HG03097 (cell line): Measurements from ENCODE around the gene PAK6.

Source experiments
- ATAC-seq: cut with Tn5 transposase; IDR thresholded peaks from one replicate; pipeline ENCODE4 v1.9.1; 2021; ENCODE audit not compliant: unreplicated experiment, low FRiP score

PAK6 gene

DNA sequence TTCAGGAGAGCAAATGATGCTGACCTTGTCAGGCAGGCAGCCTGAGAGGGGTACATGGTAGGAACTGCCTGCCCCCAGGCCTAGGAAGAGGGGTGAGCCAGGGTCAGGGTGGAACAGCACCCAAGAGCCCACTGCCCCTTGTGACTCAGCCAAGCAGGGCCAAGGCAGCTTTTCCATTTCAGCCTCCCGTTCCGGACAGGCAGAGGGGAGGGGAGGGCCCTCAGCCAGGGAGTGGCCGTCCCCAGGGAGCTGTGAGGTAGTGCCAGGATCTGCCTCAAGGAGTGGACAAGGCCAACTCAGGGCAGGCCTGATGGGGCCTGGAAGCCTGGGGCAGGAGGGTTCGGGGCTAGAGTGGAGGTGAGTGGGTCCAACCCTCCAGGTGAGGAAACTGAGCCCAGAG is 49.1 kb downstream of the PAK6 start:
- ATAC-seq, result no peak

DNA sequence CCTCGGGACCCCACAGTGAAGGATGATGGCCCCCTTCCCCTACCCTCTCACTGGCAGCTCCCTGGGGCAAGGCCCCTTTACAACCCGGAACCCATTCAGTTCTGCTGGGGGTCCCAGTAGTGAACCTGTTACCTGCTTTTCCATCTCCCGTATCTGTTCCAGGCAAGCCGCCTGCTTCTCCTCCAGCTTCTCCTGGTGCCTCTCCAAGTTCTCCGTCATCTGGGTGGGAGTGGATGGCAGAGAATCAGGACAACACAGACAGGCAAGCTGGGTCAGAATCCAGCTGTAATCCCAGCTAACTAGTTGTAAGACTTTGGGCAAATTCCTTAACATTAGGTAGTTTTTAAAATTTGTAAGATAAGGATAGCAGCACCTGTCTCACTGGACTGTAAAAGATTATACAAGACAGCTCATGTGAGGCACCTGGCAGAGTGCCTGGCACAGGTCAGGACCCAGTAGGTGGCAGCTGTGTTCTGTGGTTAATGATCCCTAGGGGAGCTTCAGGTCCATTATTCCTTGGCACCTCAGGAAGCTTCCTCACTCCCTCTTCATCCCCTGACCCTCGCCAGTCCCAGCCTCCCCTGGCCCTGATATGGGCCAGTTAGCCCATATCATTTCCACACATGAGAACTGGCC is 50.4 kb downstream of the PAK6 start:
- no peak for ATAC-seq

DNA sequence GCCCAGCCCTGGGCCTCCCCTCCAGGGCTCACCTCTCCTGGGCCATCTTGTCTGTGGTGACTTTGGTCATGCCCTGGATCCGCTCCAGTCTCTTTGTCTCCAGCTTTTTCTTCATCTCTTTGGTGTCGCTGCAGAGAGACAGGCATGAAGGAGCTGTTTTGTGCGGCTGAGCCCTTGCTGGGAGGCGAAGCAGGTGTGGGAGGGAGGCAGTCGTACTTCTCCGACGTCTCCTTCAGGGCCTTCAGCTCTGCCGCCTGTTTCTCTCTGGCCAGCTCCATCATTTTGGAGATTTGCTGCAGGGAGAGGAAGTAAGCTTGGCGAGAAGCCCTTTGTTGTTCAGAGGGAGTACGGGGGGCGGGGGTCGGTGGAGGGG is 51.7 kb downstream of the PAK6 start:
- no peak for ATAC-seq

DNA sequence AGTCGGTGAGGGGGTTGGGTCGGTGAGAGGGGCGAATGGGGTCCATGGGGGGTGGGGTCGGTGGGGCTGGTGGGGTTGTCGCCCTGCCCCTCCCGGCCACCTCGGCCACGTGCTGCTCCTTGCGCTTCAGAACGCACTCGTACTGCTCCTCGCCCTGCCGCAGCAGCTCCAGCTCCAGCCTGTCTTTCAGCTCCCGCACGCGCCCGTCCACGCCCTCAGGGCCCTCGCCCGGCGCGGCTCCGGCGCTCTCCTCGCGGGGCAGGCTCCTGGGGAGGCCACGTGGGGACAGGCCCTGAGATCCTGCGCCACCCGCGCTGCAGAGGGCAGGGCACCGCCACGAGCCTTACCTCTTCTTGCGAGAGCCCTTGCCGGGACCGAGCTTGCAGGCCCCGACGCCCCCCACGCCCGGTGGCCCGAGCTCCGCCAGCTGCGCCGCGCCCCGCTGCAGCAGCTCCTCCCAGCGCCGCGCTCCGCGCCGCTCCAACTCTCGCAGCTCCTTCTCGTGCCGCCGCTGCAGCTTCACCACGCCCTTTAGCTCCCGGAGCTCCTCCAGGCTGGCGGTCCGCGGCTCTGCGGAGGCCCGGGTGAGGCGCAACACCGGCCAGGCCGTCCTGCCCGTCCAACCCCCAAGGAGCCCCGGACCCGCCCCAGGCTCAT is 52.2 kb downstream of the PAK6 start:
- ATAC-seq, result no peak

- no peak for ATAC-seq
Measured at GRCh38 chr15:40292246-40292645, 53.4 kb downstream of the PAK6 start.

GRCh38 chr15:40293006-40293405 is 54.1 kb downstream of the PAK6 start:
- ATAC-seq, result no peak

DNA sequence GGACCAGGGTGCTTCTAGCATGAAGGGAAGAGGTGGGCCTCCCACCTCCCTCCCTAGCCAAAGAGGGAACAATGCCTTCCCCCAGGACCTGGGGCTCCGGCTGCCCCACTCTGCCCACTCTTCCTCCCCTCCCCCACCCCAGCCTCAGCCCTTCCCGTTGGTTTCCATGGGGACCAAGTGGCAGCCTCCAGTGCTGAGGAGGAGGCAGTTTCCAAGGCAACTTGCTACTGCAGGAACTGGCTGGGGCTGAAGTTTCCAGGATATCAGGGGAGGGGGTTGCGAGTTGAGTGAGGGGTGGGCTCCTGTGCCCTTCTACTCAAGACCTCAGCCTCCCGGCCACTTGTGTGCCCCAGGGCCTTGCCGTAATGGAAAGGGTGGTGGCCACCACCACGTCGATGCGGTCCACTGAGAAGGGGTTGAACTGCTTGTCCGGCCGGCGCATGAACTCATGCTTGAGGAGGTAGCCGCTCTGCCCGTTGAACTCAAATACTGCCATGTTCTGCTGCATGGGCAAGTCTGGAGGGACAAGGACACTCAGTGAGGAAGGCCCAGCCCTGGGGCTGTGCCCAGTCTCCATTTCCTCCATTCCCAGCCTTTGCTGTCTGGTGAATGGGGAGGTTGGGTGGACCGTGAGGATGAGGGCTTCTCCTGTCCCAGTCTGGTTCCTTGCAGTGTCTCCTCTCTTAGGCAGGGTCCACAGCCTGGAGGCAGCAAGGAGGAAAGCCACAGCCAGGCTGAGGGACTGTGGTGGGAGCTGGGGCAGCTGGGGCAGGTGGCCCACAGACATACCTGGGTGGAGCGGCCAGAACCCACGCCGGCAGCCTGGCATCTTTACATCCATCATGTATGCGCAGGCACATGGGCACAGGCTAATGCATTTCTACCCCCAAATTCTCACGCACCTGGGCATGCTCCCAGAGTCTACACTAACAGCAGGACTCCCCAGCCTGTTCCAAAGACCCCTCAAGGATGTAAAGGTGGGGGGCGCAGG is 55.3 kb downstream of the PAK6 start:
- no peak for ATAC-seq

DNA sequence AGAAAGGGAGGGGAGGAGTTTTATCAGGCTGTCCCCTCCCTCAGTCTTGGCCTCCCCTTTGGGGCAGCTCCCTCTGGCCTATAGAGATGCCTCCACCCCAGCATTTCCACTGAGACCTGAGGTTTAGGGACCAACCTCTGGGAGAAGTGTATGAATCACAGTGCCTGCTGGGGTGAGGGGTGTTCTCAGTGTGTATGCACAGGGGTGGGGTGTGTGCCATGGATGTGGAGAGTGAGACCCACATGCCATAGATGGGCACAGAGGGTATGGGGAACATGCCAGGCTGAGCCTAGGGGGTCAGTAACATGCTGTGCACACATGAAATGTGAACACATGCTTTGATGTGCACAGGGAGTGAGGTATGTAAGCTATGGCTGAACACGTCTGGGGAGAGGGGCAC is 56.4 kb downstream of the PAK6 start:
- no peak for ATAC-seq

DNA sequence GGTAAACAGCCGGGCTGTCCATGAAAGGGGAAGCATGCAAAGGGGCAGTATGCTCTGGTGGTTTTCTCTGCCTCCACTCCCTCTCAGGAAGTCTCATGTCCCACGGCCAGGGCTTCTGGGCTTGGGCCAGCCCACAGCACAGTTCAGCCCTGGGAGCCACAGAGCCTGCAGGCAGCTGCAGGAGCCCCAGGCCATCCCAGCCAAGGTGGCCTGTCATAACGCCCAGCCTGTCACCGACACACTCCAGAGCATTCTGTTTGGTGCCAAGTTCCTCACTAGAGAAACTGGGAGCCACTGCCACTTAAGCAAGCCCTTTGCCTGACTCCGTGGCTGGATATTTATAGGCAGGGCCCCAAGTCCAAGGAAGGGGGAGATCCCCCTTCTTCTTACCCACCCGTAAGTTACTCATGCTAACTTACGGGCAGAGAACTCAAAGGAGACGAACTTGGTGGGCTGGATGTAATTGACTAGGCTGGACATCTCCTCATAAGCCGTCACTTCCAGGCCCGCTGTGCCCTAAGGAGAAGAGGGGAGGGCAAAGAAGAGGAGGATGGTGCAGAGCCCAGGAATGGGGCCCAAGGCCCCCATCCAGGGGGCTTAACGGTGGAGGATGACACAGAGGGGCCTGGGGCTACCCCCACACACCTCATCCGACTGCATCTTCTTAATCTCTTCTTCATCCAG is 57.2 kb downstream of the PAK6 start:
- no peak for ATAC-seq

DNA sequence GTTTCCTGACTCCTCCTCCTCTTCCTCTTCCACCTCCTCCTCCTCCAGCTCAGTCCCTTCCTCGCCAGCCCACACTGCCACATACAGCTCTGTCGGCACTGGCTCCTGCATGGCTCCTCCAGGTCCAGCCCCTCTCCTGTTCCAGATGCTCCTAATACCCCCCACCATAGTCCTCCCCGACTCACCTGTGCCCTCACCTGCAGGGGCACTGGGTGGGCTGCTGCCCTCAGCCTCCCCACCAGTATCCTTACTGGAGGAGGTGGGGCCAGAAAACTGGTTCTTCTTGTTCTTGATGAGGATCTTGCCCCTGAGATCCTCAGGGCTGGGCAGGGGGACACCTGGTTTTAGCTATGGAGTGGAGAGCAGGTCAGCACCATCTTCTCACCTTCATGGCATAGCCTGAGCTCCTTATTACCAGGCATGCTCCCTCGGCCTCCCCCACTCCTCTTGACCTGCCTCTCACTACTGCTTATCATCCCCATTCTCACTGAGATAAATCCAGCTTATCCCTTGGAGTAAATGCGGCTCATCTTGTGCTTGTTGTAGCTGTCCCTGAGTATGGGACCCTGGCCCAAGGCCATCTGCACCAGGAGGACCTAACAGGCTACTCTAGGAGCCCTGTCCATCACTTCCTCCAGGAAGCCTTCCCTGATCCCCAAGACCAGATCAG is 57.8 kb downstream of the PAK6 start:
- ATAC-seq, result no peak

DNA sequence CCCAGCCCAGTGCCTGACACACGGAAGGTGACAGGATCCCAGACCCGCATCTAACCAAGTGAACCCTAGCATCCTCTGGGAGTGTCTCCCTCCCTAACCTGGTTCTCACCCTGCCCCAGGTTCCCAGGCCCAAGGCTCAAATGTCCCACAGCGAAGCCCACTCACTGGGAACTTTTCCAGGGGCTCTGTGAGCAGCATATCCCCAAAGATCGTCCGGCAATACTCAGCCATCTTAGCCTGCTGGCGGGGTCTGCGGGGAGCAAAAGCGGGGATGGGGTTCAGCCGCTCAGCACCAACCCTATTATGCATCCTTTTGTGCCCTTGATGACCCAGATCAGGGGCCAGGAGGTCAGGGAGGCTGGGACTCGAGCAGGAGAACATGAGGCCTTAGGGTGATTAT is 58.5 kb downstream of the PAK6 start:
- ATAC-seq, result no peak

DNA sequence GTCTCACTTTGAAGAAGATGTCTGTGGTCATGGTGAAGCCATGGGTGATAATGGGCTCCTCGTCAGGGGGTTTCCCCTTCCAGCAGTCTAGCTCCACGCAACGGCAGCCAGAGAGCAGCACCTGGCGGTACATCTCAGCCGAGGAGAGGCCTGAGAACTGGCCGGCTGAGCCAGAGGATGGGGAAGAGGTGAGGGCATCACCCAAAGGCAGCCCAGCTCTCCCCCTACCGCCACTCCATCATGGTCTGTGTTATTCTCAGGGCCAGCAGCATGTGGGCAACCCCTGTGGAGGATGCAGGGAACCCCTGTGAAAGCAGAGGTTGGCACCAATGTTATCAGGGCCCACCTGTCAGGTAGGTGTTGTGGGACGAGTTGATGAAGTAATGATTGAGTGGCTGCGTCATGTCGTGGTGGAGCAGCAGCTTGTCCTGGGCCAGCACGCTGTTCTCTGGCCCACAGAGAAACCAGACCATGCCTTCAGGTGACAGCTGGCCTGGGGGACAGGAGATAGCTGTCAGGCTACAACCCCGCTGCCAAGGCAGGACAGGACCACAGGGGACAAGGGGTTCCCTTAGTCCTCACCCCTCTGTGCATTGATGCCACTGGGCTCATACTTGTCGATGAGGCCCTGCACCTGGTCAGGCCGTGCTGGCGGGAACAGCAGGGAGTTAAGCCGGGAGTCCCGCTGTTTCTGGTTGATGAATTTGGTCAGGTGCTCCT is 59.5 kb downstream of the PAK6 start:
- ATAC-seq, result no peak

DNA sequence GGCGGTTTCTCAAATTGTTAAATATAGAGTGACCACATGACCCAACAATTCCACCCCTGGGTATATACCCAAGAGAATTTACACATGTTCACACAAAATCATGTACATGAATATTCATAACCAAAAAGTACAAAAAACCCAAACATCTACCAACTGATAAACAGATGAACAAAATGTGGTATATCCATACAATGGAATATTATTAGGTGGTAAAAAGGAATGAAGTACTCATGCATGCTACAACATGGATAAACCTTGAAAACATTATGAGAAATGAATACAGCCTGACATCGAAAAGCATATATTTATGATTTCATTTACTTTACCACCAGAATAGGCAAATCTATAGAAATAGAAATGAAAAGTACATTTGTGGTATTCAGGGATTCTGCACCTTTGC is 61.5 kb downstream of the PAK6 start:
- ATAC-seq, result no peak

DNA sequence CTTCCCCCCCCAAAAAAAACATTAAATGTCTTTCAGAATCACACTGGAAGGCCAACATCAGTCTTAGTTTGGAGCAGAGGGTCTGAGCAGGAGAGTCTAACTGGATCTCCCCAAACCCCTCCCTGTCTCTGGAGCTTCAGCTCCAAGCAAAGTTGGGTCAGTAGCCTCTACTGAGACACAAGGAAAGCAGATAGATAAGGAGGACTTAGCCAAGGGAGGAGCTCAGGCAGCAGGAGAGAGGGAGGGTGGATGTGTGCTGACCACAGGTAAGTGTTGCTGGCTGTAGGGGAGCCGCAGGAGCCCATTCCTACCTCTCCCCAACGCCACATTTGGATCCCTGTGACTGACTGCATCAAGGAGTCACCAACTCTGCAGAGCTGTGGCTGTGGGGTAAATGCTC is 61.9 kb downstream of the PAK6 start:
- no peak for ATAC-seq

DNA sequence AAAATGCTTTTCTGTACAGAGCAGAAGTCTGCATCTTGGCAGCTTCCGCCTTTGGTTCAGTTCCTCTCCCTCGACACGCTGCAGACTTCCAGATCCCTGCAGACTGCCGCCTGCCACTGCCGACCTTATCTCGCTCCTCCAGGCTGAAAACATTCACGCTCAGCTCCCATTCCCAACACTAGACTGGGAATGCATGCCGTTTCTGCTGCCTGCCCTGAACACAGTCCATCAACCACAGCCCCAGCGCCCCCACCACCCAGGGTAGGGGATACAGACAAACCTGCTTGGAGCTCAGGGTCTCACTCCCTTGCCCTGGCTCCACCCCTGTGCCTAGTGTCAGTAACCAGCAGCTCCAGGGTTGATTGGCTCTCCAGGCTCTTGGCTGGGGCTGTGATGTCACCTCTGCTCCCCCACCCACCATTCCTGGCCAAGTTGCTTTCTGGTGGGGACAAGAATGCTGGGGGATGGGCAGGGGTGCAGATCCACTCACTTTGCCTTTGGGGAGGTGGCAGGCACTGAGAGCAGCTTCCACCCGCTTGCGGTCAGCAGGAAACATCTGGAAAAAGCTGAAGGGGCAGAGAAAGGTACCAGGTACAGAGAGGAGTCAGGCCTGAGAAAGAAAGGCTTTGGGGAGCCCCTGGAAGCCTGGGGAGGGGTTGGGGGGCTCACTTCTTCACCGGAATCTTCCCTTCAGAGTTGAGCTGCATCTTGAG is 62.8 kb downstream of the PAK6 start:
- ATAC-seq, result no peak

GRCh38 chr15:40302288-40302886 is 63.5 kb downstream of the PAK6 start:
- ATAC-seq, result no peak

- no peak for ATAC-seq
Measured at GRCh38 chr15:40302981-40303380, 64.1 kb downstream of the PAK6 start.

DNA sequence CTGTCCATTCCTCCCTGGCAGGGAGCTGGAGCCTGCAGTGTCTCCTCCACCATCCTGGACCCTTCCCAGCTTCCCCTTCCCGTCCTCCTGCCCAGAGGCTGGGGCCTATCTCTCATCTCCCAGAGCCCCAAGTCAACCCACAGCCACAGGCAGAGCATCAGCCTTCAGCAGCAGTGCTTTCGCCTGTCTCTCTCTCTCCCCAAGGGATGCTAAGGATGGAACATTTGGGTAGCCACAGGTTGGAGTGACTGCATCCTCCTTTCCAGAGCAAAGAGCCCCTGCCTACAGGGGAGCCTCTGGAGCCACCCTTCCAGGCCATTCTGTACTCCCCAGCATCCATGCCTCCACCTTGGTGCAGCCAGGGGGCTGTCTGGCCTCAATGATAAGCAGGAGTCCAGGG is 64.7 kb downstream of the PAK6 start:
- no peak for ATAC-seq

DNA sequence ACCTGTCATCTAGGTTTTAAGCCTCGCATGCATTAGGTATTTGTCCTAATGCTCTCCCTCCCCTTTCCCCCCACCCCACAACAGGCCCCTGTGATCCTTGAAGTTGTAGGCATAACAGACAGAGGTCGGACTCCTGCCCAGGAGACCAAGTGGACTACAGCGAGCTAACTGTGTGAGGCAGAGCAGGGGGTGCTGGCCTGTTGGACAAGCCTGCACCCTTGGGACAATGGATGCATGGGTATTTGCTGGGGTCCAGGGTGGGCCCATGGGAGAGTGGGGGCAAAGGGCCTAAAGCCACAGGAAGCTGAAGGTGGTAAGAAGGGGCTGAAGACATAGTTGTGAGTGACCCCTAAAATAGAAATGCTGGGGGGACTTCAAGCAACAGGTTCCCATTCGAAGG is 66.4 kb downstream of the PAK6 start:
- ATAC-seq, result no peak
